Measurements from ENCODE around the gene ACACB. TPM values are rescaled to one million over a fixed set of nuclear protein-coding genes. Genes with fewer than 3 reads are reported as not detected.

The ACACB gene
- total RNA-seq, 1 donor from 2014 or later = 15.4 TPM

- no peak overlapping the region for H3K4me3 Mint-ChIP-seq
- H3K27me3 Mint-ChIP-seq (ENCODE audit: low read depth) = no peaks in the 10 kb centered on the region
- TF ChIP-seq CTCF (IDR thresholded peaks at IDR 0.05; ENCODE audit: unreplicated experiment) = no peak
- H3K4me1 Mint-ChIP-seq = no peaks in the 10 kb centered on the region
- peaks cover 4% of the 10 kb centered on the region for H3K9me3 Mint-ChIP-seq
- no peak overlapping the region for H3K27ac Mint-ChIP-seq
- peaks cover 20% of the 10 kb centered on the region for H3K36me3 Mint-ChIP-seq
- no peak for DNase-seq (ENCODE audit: low spot score in 2 of 2, unreplicated experiment in 2 of 2)
Measured at GRCh38 chr12:109188108-109188712, 71.8 kb downstream of the ACACB start.

GRCh38 chr12:109189291-109189690 lies 72.9 kb downstream of the ACACB start:
- Mint-ChIP-seq H3K4me3 (no peak overlapping the region), H3K36me3 (peaks cover 14% of the 10 kb centered on the region), H3K4me1 (no peaks in the 10 kb centered on the region), H3K27me3 (ENCODE audit: low read depth) (no peaks in the 10 kb centered on the region), H3K9me3 (no peaks in the 10 kb centered on the region), H3K27ac (no peak overlapping the region)
- no peak for DNase-seq (ENCODE audit: low spot score in 2 of 2, unreplicated experiment in 2 of 2)
- no peak for TF ChIP-seq CTCF (IDR thresholded peaks at IDR 0.05; ENCODE audit: unreplicated experiment)

- no peaks in the 10 kb centered on the region for H3K9me3 Mint-ChIP-seq
- H3K27ac Mint-ChIP-seq = no peak overlapping the region
- H3K27me3 Mint-ChIP-seq (ENCODE audit: low read depth) = no peaks in the 10 kb centered on the region
- H3K4me3 Mint-ChIP-seq = no peak overlapping the region
- H3K4me1 Mint-ChIP-seq = no peaks in the 10 kb centered on the region
- DNase-seq (ENCODE audit: low spot score in 2 of 2, unreplicated experiment in 2 of 2) = no peak
- H3K36me3 Mint-ChIP-seq = peaks cover 14% of the 10 kb centered on the region
- TF ChIP-seq CTCF (IDR thresholded peaks at IDR 0.05; ENCODE audit: unreplicated experiment) = no peak
Measured at GRCh38 chr12:109191621-109192250, 75.3 kb downstream of the ACACB start.

- no peak for TF ChIP-seq CTCF (IDR thresholded peaks at IDR 0.05; ENCODE audit: unreplicated experiment)
- H3K4me3 Mint-ChIP-seq = no peak overlapping the region
- DNase-seq (ENCODE audit: low spot score in 2 of 2, unreplicated experiment in 2 of 2) = no peak
- H3K36me3 Mint-ChIP-seq = peaks cover 14% of the 10 kb centered on the region
- H3K27ac Mint-ChIP-seq = no peak overlapping the region
- no peaks in the 10 kb centered on the region for H3K4me1 Mint-ChIP-seq
- no peaks in the 10 kb centered on the region for H3K27me3 Mint-ChIP-seq (ENCODE audit: low read depth)
- H3K9me3 Mint-ChIP-seq = no peaks in the 10 kb centered on the region
Measured at GRCh38 chr12:109192358-109192757, 76.0 kb downstream of the ACACB start.

GRCh38 chr12:109193896-109194295 lies 77.5 kb downstream of the ACACB start:
- no peak for DNase-seq (ENCODE audit: low spot score in 2 of 2, unreplicated experiment in 2 of 2)
- H3K4me3 Mint-ChIP-seq = no peak overlapping the region
- no peaks in the 10 kb centered on the region for H3K4me1 Mint-ChIP-seq
- H3K9me3 Mint-ChIP-seq = no peaks in the 10 kb centered on the region
- peaks cover 15% of the 10 kb centered on the region for H3K36me3 Mint-ChIP-seq
- no peak overlapping the region for H3K27ac Mint-ChIP-seq
- H3K27me3 Mint-ChIP-seq (ENCODE audit: low read depth) = no peaks in the 10 kb centered on the region
- TF ChIP-seq CTCF (IDR thresholded peaks at IDR 0.05; ENCODE audit: unreplicated experiment) = no peak

Data from mesothelial cell of epicardium (in vitro differentiated cells).